Measurements from ENCODE around the gene TLL2.
A peak's percentile ranks its signal among the peaks of the same experiment; 100 is the strongest.

TLL2 gene

GRCh38 chr10:96421995-96422394 is 91.7 kb downstream of the TLL2 start:
- DNase-seq (ENCODE audit: low spot score): no peak

- DNase-seq (ENCODE audit: low spot score): no peak
Observed at GRCh38 chr10:96420228-96421009, 93.3 kb downstream of the TLL2 start.

GRCh38 chr10:96419351-96419750 is 94.4 kb downstream of the TLL2 start:
- no peak for DNase-seq (ENCODE audit: low spot score)

DNA sequence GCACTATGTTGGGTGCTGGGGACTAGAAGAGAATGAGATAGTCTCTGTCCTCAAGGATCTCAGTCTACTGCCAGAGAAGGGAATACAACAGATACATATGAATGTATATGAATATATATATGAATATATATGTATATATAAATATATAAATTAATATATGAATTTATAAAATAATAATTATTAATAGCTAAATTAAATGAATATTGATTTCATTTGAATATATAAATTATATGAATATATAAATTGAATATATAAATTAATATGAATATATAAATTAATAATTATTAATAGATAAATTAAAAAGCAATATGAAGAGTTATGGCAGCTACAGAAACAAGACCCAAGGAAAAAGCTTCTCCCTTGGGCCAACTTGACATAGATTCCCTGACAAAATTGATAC is 95.1 kb downstream of the TLL2 start:
- DNase-seq (ENCODE audit: low spot score): no peak

GRCh38 chr10:96417441-96417840 is 96.3 kb downstream of the TLL2 start:
- no peak for DNase-seq (ENCODE audit: low spot score)

DNA sequence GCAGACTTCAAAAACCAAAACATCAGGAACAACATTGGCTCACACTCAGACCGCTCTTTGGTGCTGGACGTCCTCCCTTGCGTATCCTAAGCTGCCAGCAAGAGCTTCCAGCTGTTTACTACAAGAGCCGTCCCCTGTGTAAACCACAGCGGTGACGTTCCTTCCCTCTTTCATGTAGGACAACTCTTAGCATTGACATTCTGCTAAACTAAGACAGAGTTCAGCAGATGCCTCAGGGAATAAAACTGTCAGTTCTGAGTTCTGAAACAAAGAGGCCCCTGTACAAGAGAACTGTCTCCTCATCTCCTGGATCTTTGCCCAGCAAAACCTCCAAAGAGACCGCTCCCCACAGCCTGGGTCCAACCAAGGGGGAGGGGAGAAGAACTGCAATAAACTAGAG is 97.1 kb downstream of the TLL2 start:
- no peak for DNase-seq (ENCODE audit: low spot score)

DNA sequence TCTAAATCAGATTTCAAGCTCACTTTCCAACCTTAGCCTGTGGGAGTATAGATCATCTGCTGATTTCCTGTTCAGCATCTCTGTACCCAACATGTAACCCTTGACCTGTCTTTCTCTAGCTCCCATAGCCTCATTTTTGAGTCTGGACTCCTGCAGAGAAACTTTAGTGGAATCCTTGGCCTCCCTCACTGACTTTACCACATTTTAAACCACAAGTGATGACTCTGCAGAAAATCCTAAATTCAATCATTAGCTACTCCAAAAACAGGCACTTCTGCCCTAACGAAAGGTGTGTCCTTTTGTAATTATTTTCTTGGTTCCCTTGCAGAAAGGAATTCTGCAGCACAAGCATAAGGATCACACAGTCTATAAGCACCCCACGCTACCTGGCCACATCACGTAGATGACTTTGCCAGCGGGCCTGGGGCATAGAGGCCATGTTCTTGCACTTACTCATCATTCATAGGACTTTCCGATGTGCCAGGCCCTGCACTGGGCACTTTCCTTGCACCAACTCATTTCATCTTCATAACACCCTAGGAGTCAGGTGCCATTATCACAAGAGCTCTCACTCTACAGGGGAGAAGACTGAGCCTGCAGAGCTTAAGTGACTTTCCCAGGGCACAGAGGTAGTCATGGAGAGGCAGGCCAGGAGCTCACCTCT is 97.7 kb downstream of the TLL2 start:
- no peak for DNase-seq (ENCODE audit: low spot score)

- DNase-seq (ENCODE audit: low spot score): no peak
Observed at GRCh38 chr10:96415150-96415890, 98.4 kb downstream of the TLL2 start.

DNA sequence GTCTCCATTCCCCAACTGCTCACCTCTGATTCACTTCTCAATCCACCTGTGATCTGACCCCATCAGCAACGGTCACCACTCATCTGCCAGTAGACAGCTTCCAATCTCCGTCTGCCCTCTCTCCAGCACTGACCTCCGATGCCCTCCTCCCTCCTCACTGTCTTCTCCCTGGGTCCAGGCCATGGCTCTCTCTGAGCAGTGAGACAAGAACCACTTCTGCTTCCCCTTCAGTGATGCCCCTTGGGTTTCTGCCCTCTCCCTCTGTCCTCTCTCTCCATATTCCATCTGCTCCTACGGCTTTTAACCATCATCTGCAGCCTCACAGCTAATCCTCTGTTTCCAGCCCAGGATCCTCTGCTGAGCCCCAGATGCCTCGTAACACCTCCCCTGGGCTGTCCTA is 99.4 kb downstream of the TLL2 start:
- no peak for DNase-seq (ENCODE audit: low spot score)

- DNase-seq (ENCODE audit: low spot score): no peak
Observed at GRCh38 chr10:96413151-96413787, 100.5 kb downstream of the TLL2 start.

GRCh38 chr10:96411716-96412320 is 101.9 kb downstream of the TLL2 start:
- no peak for DNase-seq (ENCODE audit: low spot score)

DNA sequence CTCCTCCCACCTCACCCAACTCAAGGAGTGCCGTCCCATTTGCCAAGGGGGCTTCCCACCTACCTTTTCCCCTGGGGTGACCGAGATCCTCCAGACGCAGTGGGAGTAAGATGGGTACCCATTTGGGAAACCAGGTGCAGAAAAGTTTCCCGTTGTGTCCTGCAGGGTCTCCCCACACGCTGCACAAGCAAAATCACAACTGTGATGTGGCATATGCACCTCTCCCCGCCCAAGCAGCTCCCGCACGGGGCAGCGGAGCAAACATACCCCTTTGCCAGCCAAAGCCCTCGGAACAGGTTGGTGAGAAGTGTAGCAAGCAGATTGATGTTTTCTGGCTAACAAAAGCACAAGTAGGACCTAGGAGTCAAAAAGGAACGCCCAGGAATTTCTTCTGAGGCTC is 103.4 kb downstream of the TLL2 start:
- DNase-seq (ENCODE audit: low spot score): no peak

DNA sequence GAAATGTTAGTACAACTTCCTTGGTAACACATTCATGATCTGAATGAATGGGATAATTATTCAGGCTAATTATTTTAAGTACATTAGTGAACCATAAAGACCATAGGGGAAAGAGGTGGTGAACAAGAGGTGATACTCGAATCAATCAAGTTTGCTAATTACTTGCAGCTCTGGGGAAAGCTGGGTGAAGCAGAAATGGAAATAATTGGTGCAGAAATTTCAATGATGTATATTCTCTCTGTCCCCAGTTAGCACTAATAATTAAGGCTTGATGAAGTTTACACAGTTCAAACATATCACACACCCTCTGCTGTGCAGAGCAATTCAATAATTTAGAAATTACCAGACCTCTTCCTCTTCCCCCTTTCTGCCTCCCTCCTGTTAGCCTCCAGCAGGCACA is 105.5 kb downstream of the TLL2 start:
- no peak for DNase-seq (ENCODE audit: low spot score)

DNA sequence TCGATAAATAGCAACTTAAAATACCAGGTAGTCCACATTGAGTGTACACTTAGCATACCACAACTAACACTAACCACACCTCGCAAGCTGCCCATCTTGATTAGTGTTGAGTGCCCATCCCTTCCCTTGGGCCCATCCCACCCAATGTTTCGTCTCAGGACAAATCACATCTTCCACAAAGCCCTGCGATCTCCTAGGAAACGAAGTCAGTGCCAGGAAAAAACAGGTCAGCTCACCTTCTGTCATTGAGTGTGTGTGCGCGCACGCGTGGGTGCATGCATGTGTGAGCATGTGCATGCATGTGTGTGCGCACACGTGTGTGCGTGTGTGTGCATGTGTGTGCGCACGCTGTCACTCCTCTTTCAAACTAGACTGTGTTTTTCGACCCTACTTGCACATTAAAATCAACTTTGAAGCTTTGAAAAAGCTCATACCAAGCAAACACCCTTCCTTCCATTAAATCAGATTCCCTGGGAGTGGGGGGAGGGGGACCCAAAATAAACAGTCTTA is 106.1 kb downstream of the TLL2 start:
- no peak for DNase-seq (ENCODE audit: low spot score)

DNA sequence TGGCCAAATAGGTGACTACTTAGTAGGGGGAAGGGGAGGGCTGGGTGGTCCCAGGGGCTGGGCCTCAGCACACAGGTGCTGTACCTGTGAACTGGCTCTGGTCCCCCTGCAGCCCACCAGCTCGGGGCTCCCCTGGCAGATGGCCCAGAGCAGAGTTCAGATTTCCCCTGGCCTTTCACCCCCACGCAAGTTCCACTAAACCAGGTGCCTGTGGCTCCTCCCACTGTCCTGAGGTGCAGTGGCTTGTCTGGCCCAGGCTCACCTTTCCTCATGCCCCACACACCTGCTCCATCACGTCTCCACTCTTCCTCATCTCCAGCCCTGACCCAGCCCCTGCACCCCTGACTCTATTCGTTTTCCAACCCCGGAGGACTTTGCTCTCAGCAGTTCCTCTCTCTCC is 107.6 kb downstream of the TLL2 start:
- no peak for DNase-seq (ENCODE audit: low spot score)

DNA sequence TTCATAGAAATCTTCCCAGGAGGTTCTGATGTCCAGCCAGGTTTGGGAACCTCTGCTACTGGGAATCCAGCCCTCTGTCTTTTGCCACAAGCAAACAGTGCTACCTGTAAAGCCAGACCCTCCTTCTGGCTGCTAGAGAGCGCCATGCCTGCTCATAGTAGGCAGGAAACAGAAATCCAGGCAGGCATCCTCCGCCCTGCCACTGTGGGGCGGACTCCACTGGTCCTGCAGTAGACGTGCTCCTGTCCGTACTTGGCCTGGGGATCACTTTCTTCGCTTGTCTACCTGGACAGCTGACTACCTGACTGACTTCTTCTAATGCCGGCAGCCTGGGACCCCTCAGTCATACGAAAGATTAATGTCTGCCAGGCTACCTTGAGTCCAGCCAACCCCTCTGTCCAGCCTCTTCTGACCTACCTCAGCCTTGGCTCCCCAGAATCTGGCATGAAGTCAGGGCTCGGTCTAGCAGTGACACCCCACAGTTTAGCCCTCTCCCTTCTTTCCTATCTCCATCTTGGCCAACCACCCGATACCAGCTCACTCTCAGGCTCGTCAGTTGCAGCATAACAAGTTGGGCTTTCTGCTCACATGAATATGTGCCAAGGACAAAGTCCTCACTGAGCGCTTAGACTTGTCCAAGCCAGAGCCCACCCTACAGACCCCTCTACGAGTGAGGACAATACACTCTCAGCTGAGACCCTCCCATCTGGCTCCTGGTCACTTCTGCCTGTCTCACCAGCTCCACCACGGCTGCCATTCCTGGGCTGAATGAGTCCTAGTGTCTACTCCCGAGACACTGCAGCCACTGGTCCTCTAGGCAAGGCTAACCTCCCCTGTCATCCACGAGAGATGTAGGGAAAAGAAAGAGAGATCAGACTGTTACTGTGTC is 111.1 kb downstream of the TLL2 start:
- DNase-seq (ENCODE audit: low spot score): no peak

- no peak for DNase-seq (ENCODE audit: low spot score)
Observed at GRCh38 chr10:96401036-96401435, 112.7 kb downstream of the TLL2 start.

GRCh38 chr10:96400465-96400864 is 113.3 kb downstream of the TLL2 start:
- DNase-seq (ENCODE audit: low spot score): no peak

- DNase-seq (ENCODE audit: low spot score): no peak
Observed at GRCh38 chr10:96397902-96398301, 115.8 kb downstream of the TLL2 start.

GRCh38 chr10:96395931-96396877 is 117.5 kb downstream of the TLL2 start:
- DNase-seq (ENCODE audit: low spot score): peak; percentile 45
